H1 (cell line): ENCODE measurements around the gene TEF. TPM values are rescaled to one million over a fixed set of nuclear protein-coding genes. Genes with fewer than 3 reads are reported as not detected.

ENCODE experiments used
- GABPA ChIP-seq: IDR thresholded peaks from 2 replicates; pipeline ENCODE4 v1.6.1; 2011; ENCODE audit warnings: mild to moderate bottlenecking, low read length, moderate library complexity, borderline replicate concordance; ENCODE audit not compliant: insufficient read depth
- GTF2F1 ChIP-seq: IDR thresholded peaks from 2 replicates; pipeline ENCODE4 v1.6.1; 2012; ENCODE audit warnings: low read depth, low read length, improper control_type of control experiment, borderline replicate concordance
- KDM5A ChIP-seq: fragments of 200-600 bp; IDR thresholded peaks from 2 replicates; pipeline ENCODE4 v1.7.1; 2012; ENCODE audit warnings: mild to moderate bottlenecking, low read length, inconsistent platforms, mixed read lengths
- YY1 ChIP-seq: IDR thresholded peaks from 2 replicates; pipeline ENCODE4 v1.6.1; 2011; ENCODE audit warnings: low read depth, mild to moderate bottlenecking, low read length
- polyA plus RNA-seq, 7 experiments: library from polyadenylated mRNA; depleted of rRNA in 3 of 7; stranded (reverse) in 5 of 7; unstranded in 2 of 7; fragments of >200 nt in 5 of 7; fragments of 200-250 nt in 2 of 7; gene quantifications; 1 replicate in 5 of 7; 2 replicates in 1 of 7; 4 replicates in 1 of 7; pipeline versions ENCODE4 v1.2.1 to v1.2.3, GENCODE V29; 2011 to 2013; ENCODE audit warnings: missing spikeins in 2 of 7, mixed read lengths in 2 of 7
- total RNA-seq: library from RNA; stranded (reverse); fragmentation: NEBNext Ultra II Directional; extraction: Animal tissue kit (Norgen Biotek cat#: 25700); gene quantifications from 2 replicates; pipeline ENCODE4 v1.2.1, GENCODE V29; 2021

Gene TEF
- total and polyA plus RNA-seq, 2 of the 8 experiments (the other 6 are each of a cell fraction or from before 2014, with no cell fraction given) = 7.4 to 9.0 TPM

DNA sequence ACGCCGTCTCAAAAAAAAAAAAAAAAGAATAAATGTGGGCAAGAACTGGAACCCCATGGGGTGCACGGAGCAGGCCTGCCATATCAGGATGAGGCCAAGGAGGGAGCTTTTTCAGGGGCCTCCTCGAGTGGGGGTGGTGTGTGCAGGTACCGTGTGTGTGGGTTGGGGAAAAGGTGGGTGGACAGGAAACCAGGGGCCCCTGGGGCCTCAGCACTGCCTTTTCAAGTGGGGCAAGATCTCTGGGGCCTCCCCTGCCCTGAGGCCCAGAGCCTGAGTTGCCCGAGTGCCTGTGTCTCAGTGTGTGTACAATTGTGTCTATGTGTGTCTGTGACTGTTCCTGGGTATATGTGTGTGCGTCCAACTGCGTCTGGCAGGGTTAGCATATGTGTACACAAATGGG is 23.8 kb downstream of the TEF start (continued):
- no peak for TF ChIP-seq YY1
- TF ChIP-seq KDM5A = no peak
- no peak for TF ChIP-seq GTF2F1
- no peak for TF ChIP-seq GABPA
- TF ChIP-seq, all 59 proteins: peak for 0
